ENCODE data around the gene FBXO3.
"Not testable (repeated sequence)": the region's sequence is repeated elsewhere in the genome, so short reads cannot be mapped to it uniquely, and the experiment has no call there.

The FBXO3 gene

DNA sequence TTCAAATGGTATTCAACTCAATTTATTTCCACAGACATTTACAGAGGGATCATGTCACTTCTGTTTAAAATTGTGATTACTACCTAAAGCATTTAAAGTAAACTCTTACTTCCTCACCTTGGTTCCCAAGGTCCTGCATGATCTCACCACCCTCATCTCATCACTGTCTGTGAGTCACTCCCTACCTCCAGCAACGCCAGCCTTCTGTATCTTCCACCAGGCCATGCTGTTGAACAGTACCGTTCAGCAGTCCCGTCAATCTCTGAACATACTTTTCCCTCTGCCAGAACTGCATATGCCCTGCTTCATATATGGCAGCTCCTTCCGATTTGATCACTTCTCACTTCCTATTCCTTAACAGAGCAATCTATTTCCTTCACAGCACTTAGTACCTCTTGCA lies 2.0 kb downstream of the FBXO3 start:
- no peak for DNase-seq

DNA sequence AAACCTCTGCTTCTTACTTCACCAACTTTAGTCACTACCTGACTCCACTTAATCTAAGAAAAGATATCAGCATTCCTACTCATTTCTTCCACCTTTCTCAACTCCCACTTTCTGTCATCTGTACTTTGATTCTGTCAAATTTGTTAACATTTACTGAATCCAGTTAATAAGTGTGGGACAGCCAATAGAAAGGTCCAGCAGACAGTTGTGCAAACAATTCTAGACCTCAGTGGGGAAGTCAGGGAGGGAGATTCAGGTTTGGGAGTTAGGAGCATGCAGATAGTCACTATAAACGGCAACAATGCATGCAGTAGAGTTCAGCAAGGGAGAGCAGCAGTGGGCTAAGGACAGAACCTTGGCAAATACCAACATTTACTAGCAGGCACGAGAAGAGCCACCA lies 4.1 kb downstream of the FBXO3 start:
- no peak for DNase-seq

DNA sequence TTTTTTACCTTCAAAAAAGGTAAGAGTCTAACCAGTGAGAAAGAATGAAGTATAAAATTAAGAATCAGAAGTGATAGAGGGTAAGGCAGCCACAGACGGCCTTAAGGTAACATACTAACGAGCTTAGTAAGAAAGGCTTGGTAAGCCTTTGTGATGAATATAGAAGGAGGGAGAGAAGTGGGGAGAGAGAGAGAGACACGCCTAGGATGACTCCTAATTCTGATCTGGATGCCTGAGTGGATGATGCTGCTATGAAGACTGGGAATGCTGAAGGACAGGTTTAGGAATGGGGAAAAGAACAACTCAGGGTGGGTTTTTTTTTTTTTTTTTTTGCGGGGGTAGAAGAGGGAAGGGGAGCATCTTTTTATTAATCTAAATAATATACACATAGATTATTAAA lies 4.8 kb downstream of the FBXO3 start:
- DNase-seq: no peak

DNA sequence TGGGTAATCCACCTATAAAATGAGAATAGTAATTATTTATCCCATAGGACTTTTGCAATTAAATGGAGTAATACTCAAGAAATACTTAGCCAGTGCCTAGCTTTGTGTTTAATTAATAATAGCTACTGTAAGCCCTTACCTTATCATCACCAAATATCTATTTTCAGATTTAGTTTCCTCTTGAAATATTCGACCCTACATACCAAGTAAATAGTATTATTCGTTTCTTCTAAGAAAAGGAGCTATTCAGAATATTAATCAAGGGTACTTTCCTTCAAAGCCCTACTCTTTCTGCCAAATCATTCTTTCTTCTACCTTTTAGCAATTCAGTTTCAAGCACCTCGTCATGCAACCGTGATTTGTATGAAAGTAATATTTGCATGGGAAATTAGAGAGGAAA lies 6.7 kb downstream of the FBXO3 start:
- no peak for DNase-seq

DNA sequence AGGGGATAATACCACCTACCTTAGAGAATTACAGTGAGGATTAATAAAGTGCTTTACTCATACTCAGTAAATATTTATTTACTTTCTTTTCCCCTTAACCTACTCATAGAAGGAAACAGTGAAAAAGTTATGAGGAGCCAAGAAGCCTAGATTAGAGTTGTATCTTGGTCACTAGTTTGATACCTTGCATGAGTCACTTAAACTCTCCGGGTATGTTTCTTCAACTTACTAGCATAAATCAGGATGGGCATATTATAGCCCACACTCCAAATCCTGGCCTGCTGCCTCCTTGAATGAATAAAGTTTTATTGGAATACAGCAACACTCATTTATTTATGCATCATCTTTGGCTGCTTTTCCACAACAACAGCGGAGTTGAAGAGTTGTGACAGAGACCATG lies 8.2 kb downstream of the FBXO3 start:
- no peak for DNase-seq

- DNase-seq: no peak
Measured at GRCh38 chr11:33761471-33761870, 12.8 kb downstream of the FBXO3 start.

DNA sequence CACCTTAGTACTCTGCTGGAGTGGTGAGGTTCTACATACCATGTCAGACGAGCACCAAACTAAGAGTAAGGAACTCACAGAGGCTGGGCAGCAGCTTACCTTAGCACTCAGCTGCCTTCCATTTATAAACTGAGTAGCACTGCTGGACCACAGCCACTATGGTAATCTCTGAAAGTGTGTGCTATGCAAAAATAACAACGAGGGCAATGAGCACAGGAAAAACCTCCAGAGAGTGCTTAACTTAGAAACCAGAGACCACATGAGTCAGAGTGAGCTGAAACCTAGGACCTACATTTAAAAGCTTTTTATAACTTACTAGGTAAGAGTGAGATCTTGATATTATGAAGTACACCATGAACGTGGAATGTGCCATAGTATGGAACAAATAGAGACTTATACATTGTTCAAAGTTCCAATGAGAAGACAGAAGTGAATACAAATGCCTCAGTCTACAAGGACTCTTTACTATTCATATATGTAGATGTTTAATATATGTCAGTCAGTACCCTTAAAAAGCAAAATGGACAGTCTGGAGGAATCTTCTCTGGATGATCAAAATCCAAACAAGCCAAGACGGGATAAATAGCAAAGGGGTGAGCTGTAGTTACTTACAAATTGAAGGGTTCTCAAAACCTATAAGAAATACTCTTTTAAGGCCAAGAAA lies 20.9 kb downstream of the FBXO3 start:
- DNase-seq: no peak

DNA sequence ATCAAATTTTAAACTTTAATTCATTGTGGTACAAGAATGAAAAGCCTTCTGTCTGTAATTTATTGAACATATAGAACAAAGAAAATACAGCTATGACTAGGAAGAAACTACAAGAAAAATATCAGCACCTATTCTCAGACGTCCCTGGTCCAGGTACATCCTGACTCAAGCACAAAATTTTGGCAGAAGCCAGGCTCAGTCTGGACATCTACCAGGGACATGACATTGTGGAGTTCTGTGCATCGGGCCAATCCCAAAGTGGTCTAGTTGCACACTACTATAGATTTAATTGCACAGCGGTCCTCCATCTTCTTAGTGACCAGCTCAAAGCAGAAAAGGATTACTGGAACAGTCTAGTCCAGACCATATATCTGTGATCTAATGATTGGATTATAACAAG lies 22.4 kb downstream of the FBXO3 start:
- DNase-seq: no peak

DNA sequence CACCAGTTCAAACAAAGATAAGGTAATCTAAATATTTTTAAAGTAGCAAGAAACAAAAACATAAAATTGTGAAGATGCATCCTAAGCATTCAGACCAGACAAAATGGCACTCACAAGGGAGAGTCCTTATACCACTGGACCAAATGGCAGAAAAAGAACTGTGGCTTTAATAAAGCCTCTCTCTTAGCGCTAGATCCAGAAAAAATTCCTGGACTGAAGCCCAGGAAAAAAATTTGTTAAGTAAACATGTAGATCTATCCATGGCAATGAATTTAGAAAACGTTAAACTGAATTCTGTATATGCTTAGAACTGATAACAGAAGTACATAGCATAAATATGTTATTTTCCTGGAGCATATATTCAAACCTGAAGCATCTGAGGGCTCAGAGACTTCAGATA lies 26.3 kb downstream of the FBXO3 start:
- no peak for DNase-seq

- no peak for DNase-seq
Measured at GRCh38 chr11:33743291-33743690, 31.0 kb downstream of the FBXO3 start.

- DNase-seq: no peak
Measured at GRCh38 chr11:33742249-33742851, 32.0 kb downstream of the FBXO3 start.

DNA sequence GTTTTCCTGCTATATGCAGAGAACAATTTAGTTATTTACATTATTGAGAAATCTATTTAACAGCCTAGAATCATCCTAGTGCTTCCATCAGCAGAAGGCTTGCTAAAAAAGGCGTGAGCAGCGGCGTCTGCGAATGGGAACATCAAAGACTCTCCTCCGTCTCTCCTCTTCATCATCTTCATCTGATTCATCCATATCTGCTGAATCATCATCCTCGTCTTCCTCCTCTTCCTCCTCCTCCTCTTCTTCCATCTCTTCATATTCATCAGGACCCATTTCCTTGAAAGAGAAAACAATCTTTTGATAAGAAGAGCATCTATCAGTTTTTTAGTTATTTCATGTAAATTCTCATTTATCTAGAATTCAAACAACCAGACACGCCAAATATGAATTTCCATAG lies 32.5 kb downstream of the FBXO3 start:
- DNase-seq: no peak

DNA sequence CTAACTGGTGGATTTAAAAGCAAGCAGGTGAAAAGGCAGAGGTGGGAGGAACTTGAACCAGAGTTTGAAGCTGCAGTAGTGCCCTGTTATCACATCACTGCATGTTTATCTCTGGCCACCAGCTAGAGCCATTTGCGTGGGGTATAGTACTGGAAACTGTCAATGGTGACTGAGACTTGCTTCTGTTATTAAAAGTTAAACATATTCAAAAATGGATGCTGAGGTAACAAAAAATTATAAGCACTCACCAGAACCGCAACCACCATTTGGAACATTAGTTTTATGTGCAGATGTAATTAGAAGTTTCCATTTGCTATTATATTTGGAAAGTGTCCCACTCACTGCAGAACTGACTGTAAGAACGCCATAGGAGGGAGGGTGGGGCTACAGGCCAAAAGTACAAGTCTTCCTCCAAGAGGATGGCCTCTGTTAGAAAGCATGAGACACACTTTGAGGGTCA lies 36.9 kb downstream of the FBXO3 start:
- DNase-seq: no peak

DNA sequence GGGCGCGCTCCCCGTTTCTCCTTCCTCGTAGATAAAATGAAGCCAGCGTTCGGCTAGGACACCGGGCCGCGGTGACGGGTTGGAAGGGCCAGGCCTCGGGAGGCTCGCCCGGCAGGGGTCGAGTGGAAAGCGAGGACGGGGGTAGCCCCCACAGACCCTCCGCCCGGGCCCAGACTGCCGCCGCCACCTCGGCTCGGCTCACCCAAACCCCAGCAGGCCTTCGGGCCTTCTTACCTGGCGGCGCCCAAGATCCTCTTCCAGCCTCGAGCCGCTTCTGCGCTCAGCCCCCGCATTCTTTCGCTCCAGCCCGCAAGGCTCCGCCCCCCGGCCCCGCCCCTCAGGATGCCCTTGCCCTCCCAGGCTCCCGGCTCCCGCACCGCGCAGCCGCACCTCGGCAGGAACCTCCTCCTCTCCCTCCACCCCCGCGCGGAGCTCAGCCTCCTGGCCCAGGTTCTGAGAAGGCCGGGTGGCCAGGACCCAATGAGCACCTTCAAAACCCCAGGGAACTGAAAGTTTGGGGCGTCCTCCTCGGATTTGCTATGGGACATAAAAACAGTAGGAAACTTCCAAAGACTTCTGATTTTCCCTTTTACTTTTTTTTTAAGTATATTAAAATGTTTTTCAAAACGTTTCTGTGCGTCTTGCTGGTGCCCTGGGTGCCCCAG lies 38.0 kb downstream of the FBXO3 start, which contains the start of gene CD59:
Gene CD59, minus strand, starts transcription at position 276 of the 665 bp plus-strand sequence. CDS start 13,978 bp downstream, outside the sequence.
- DNase-seq: peak; percentile 94

DNA sequence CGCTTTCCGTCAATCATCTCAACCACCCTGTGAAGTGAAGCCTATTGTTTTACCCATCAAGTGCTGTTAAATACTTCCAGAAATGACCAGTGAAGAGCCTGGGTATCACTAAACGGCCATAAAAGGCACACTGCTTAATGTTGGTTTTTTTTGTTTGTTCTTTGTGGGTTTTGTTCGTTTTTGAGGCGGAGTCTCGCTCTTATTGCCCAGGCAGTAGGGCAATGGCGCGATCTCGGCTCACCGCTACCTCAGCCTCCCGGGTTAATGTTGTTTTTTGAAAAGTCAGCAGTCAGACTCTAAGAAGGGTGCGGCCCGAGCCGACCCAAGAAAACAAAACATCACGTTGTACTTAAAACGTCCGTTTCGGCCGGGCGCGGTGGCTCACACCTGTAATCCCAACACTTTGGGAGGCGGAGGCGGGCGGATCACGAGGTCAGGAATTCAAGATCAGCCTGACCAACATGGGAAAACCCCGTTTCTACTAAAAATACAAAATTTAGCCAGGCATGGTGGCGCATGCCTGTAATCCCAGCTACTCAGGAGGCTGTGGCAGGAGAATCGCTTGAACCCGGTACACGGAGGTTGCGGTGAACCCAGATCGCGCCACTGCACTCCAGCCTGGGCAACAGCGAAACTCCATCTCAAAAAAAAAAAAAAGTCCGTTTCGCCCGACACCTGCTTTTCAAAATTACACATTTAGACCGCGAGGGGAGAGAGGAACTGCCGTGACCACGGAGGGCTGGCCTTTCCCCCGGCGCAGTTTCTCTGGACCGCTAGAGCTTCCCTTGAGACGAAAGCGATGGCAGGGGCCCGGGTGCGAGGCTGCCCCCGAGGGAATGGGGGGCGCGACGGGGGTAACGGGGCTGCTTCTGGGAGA lies 38.8 kb downstream of the FBXO3 start:
- no peak for DNase-seq

- DNase-seq: no peak
Measured at GRCh38 chr11:33734441-33735270, 39.7 kb downstream of the FBXO3 start.

DNA sequence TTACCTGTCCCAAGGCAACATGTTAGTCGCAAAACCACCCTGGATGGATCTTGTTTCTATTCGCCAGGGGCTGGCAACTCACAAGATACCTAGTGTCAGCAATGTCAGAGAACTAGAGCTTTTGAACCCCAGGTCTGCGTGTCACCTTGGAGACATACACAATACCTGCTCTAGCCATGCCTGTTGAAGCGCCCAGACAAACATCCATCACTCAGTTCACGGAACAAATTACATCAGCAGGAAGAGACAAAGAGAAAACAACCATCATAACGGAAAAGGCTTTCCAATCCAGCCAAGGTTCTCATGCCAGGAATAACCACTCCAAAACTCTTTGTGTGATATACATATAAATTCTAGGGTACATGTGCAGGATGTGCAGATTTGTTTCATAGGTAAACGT lies 40.3 kb downstream of the FBXO3 start:
- DNase-seq: no peak

- no peak for DNase-seq
Measured at GRCh38 chr11:33731723-33732531, 42.4 kb downstream of the FBXO3 start.

- no peak for DNase-seq
Measured at GRCh38 chr11:33730716-33731115, 43.6 kb downstream of the FBXO3 start.

GRCh38 chr11:33729072-33729664 lies 45.2 kb downstream of the FBXO3 start:
- DNase-seq: not testable (repeated sequence)

DNA sequence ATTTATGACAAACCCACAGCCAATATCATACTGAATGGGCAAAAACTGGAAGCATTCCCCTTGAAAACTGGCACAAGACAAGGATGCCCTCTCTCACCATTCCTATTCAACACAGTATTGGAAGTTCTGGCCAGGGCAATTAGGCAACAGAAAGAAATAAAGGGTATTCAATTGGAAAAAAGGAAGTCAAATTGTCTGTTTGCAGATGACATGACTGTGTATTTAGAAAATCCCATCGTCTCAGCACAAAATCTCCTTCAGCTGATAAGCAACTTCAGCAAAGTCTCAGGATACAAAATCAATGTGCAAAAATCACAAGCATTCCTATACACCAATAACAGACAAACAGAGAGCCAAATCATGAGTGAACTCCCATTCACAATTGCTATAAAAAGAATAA lies 46.8 kb downstream of the FBXO3 start:
- not testable (repeated sequence) for DNase-seq

Data from activated T-cell treated with anti-CD3 and anti-CD28 coated beads for 4 hours (primary cell).